GM20000 (cell line): ENCODE measurements around the gene MOCS3.

Experiments
- DNase-seq: peaks from one replicate; pipeline ENCODE4 v3.0.0; 2012; ENCODE audit warnings: low spot score
- CTCF ChIP-seq: IDR thresholded peaks from 2 replicates; pipeline ENCODE4 v1.5.1; 2012; ENCODE audit warnings: mild to moderate bottlenecking, control low read depth; ENCODE audit errors: extremely low read depth, missing control alignments

Gene MOCS3

DNA sequence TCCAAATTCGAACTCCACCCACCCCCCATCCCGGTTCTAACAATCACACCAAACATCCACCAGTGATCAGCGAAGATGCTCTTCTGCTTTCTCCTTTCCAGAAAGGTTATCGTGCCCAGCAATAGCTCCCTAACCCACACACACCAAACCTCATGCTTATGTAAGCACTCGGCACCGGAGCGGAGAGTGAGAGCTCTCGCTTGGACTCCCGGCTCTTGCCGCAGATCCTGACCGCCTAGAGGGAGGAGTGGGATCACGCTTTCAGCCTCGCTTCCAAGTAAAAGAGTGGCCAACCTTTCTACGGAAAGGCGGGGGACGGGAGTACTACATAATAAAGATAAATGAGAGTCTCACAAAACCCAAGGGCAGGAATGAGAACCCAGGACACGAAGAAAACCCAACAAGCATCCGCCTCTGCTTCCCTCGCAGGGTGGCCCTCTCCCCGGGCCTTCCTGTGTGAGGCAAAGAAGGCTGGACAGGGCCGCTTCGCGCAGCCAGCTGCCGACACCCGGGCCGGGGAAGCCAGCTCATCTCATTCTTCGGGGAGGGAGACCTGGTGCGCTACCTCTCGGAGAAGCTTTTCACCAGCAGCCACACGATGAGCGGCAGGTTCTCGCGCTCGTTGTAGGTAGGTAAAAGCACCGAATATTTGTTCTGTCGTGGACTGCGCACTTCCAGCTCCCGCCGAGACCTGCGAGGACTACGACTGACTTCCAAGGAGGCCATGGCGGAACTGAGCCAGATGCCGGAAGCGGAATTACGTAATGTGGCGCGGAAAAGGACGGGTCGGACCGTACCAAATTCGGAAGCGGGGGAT, 612 bp upstream of the MOCS3 start, which contains the start of gene DPM1:
TSS of gene DPM1 (minus strand) at position 735 of the 817 bp plus-strand sequence. CDS start at position 726, 9 bp downstream.
- peak; percentile 85 for DNase-seq
- no peak for TF ChIP-seq CTCF

DNA sequence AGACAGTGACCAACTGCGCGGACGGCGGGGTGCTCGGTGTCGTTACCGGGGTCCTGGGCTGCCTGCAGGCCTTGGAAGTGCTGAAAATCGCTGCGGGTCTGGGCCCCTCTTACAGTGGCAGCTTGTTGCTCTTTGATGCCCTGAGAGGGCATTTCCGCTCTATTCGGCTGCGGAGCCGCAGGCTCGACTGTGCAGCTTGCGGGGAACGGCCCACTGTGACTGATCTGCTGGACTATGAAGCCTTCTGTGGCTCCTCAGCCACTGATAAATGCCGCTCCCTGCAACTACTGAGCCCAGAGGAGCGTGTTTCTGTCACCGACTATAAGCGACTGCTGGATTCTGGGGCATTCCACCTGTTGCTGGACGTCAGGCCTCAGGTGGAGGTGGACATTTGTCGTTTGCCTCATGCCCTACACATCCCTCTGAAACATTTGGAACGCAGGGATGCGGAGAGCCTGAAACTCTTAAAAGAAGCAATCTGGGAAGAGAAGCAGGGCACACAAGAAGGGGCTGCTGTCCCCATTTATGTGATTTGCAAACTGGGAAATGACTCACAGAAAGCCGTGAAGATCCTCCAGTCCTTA, 1.0 kb downstream of the MOCS3 start:
- TF ChIP-seq CTCF, result no peak
- no peak for DNase-seq

DNA sequence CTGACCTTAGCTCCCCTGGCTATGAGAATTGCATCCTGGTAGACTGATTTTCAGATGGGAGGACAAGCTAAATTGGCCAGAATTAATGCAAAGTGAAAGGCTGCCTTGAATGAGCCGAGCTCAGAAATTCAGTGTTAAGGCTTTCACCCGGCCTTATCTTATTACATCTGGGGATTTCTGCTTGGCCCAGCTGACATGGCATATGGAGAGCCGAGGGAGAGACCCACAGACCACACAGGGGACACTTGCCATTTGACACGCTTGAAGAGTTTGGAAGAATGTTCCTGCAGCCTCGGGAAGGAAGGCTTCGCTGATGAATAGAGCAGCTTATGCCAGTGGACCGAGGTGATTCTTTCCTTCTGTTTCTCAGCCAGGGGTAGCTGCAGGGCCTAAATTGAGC, 9.0 kb downstream of the MOCS3 start:
- no peak for DNase-seq
- no peak for TF ChIP-seq CTCF

DNA sequence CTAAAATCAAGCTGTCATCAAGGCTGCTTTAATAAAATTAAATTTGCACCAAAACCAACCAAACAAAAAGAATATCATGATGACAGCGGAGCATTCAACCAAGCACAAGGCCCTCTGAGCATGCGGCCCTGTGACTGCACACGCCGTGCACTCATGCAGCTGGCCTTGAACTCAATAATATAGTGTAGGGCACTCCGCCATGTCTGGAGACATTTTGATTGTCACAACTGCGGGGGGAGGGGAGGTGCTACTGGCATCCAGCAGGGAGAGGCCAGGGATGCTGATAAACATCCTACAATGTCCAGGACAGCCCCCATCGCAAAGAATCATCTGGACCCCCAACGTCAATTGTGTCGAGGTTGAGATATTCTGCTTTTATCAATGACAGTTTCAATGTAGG, 9.7 kb downstream of the MOCS3 start:
- no peak for DNase-seq
- TF ChIP-seq CTCF, result no peak

DNA sequence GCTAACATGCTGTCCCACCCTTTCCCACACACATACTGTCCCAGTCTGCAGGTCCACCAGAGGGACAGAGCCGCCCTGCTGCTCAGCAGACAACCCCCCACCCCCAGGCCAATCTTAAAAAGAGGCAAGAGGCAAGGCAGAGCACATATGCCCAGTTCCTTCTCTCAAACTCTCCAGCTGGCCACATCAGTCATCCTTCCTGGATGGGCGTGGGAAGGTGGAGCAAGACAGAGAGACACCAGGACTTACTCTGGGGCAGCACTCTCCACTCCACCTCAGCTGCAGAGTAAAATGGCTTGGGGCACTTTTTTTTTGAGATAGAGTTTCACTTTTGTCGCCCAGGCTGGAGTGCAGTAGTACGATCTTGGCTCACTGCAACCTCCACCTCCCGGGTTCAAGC, 10.8 kb downstream of the MOCS3 start:
- no peak for DNase-seq
- TF ChIP-seq CTCF, result no peak

DNA sequence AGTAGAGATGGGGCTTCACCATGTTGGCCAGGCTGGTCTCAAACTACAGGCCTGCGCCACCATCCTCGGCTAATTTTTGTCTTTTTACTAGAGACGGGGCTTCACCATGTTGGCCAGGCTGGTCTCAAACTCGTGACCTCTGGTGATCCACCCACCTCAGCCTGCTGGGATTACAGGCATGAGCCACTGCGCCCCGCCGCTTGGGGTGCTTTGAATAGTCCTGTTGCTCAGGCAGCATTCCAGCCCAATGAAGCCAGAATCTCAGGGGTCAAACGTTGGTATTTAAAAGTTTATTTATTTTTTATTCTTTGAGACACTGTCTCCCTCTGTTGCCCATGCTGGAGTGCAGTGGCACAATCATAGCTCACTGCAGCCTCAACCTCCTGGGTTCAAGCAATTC, 11.3 kb downstream of the MOCS3 start:
- TF ChIP-seq CTCF, result no peak
- no peak for DNase-seq

DNA sequence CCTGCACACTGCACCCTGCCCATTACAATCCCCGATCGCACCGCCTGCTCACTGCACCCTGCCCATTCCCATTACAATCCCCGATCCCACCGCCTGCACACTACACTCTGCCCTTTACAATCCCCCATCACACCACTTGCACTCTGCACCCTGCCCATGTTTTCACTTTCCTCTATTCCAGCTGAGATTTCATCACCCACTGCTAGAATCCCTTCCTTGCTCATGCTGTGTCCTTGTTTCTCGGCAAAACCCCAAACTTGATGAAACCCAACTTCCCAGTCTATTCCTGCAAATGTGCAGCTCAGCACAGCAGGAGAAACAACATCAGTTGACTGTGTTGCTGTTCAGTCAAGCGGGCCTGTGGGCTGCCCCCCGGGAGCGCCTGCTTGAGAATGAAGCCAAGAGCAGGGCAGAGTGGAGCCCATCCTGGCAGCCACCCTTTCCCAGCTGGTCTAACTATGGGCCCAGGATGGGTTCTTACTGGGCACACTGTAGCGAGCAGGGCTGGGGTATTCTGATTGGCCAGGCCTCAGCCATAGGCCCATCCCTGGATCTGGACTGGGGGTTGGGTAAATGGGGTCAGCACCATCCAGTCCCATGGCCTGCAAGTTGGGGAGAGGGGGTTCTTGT, 17.2 kb downstream of the MOCS3 start:
- no peak for TF ChIP-seq CTCF
- DNase-seq, result no peak
